Tibial nerve (tissue), 4 donors: ENCODE measurements around the gene HSD17B4.
"Not testable (repeated sequence)": the region's sequence is repeated elsewhere in the genome, so short reads cannot be mapped to it uniquely, and the experiment has no call there.

Experiments used
- CTCF ChIP-seq, 5 experiments: fragments of 200-600 bp in 3 of 5; fragments of 450-650 bp in 2 of 5; sonication (generic) in 3 of 5; IDR thresholded peaks; one replicate each; pipeline ENCODE4 v1.5.1; 2016 to 2019; ENCODE audit warnings: antibody characterized with exemption in 5 of 5, mild to moderate bottlenecking in 3 of 5, moderate library complexity in 2 of 5
- EP300 ChIP-seq, 2 donors: sonication (generic); formaldehyde crosslinking; IDR thresholded peaks; one replicate each; pipeline ENCODE4 v1.6.1; 2017; ENCODE audit warnings: antibody characterized with exemption in 2 of 2, mild to moderate bottlenecking in 1 of 2

- not testable (repeated sequence) for TF ChIP-seq CTCF, EP300 (IDR thresholded peaks at IDR 0.05)
Measured at GRCh38 chr5:119480629-119481028, 28.3 kb downstream of the HSD17B4 start.
